GM19455 (cell line): ENCODE measurements around the gene NFYB.
"Not testable (repeated sequence)": the region's sequence is repeated elsewhere in the genome, so short reads cannot be mapped to it uniquely, and the experiment has no call there.

ENCODE experiments used
- ATAC-seq: cut with Tn5 transposase; IDR thresholded peaks from one replicate; pipeline ENCODE4 v1.9.1; 2021; ENCODE audit not compliant: unreplicated experiment

NFYB gene

DNA sequence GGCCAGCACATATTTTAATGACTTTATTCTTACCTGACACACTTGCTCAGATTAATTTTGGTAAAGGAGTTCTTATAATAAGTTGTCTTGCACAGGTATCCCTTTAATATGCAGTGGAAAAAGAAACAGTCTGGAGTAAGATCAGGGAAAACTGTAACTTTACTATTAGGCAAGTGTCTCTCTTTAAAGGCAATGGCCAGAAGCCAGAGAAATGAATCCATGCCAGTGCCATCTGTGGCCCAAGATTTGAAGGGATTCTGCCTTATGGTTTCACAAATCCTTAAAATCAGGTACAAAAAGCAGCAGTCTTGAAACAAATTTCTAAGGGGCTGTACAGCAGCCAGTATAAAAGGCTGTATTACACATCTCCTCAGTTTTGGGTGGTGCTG lies 22.4 kb downstream of the NFYB start:
- no peak for ATAC-seq

DNA sequence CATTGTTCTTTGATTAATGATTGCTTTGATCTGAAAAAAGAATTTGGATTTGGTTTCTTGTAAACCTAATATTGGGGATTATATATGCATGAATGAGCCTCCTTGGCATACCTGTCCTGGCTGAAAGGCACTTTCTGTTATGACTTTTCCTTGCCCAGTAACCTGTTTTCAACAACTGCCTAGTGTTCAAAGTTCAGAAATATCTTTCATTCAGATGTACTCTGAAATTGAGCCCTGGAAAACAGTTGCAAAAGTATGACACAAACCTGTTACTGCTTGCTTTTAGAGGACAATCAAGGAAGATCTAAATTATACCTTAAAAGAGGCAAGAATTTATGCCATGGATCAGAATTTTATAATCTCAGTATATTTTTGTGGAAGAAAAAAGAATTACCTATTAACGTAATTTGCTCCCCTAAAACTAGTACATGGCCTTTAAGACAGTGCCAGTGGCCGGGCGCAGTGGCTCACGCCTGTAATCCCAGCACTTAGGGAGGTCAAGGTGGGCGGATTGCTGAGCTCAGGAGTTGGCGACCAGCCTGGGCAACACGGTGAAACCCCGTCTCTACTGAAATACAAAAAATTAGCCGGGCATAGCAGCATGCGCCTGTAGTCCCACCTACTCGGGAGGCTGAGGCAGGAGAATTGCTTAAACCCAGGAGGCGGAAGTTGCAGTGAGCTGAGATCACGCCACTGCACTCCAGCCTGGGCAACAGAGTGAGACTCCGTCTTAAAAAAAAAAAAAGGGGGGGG lies 23.0 kb downstream of the NFYB start:
- not testable (repeated sequence) for ATAC-seq

DNA sequence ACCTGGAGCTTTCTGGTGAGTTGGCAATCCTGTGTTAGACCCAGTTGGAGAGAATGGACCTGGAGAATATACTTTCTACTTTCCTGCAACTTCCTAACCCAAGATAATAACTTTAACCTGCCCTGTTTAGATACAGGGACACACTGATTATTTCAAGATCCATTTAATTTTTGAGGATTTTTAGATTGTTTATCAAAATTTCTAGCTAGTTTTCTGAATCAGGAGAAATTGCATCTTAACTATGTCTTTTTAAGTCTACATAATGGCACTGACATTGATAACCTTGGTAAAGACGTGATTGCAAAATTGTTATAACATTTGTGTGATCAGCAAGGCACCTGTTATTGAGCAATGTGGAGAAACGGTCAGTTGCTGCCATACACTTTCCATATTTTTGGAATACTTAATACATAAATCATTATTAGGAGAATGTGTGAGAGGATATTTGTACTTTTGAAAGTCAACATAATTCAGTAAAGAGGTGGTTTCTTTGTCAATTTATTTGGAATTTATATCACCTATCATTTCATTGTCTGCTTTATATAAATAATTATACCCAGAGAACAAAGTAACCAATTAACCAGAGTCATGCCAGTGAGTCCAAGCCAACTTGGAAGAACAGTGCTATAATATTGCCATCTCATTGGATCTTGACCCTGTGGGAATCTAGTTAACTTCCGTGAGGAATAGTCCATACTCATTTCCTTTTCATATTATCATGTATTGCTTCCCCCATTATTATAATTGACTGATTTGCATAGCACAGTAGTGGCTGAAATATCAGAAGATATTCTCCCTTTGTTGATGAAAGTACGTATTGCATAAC lies 28.4 kb downstream of the NFYB start:
- ATAC-seq = no peak

DNA sequence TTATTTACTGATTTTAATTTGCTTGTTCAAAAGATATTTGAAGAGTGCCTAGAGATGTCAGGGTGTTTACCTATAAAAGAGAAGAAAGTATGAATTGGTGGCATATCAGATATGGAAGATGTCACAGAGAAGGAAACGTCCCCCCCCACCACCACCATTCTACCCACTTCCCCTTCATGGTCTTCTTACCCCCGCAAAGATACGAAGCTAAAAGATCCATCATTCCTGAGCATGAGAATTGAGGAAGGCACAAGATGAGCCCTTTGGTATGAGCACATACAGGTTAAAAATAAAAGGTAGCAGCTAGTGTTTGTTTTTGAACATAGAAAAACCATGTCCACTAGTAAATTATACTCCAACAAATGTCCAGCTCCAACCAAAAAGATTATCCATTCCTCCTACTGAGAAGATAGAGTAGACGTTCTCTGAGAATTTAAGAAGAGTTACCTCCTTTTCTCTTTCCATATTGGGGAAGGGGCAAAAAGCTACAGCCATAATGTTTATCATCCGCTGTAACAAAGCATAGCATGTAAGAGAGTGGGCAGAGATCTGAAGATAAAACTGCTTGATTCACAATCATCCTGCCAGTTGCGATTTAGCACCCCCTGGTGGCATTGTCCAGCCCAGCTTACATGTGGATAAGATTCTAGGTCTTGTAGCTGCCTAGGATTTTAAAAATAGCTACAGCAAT lies 29.1 kb downstream of the NFYB start:
- ATAC-seq = peak; percentile 61

DNA sequence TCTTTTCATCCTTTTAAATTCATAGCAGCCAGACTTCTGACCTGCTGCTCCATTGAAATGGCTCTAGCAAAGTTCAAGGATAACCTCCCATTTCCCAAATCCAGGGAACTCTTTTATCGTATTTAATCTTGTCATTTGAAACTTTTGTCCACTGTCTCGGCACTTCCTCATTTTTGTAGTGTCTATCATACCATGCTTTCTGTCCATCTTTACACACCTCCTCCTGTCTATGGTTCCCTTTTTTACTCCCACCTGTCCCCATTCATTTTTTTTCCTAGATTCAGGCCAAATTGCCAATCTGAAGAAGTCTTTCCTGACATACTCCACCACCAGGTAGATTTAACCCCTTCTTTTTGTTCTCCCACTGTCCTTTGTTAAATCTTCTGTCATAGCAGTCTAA lies 31.0 kb downstream of the NFYB start:
- ATAC-seq = no peak

DNA sequence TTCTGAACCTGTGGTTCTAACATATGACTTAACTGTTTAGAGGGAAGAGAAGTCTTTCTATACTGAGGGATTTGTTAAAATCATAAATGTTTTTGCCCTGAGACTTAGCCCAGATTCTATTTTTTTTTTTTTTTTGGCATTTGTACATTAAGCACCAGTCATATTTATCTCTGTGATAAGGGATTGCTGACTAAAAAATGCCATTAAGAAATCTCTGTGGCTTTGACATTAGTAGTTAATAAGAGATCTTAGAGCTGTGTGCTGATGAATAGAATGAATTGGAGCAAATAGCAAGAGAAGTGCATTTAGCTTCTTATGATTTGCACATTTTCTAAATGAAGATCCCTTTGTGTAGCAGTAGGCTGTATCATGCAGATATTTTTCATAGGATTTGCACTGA lies 32.5 kb downstream of the NFYB start:
- no peak for ATAC-seq

DNA sequence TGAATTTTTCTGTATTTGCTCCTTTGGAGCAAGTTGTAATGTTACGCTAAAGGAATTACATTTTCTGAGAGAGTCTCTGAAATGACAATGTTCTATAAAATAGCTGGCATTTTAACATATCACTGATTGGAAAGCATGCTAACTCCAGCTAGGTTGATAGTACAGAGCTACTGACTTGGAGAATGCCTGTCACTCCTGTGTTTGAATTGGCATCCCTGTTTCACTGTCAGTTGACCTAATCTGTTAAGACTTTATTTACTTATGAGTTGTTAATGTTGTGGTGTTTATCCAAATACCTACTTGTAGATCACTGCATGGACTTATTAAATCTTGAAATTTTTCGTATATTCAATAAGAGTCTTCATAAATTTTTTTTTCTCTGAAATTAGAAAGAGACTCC lies 40.1 kb downstream of the NFYB start:
- no peak for ATAC-seq

DNA sequence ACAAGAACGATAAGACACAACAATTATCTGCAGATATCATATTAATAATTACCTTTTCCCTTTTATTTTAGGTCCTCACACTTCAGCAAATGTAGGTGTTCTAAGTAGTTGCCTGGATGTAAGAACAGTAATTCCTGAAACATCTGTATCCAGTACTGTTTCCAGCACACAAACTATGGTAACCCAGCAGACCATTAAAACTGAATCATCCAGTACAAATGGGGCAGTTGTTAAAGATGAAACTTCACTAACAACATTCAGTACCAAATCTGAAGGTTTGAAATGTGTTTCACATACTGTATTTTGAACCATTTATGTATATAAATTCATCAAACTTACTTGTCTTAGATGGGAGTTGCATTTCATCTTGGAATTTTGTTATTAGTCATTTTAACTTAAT lies 42.7 kb downstream of the NFYB start:
- no peak for ATAC-seq

DNA sequence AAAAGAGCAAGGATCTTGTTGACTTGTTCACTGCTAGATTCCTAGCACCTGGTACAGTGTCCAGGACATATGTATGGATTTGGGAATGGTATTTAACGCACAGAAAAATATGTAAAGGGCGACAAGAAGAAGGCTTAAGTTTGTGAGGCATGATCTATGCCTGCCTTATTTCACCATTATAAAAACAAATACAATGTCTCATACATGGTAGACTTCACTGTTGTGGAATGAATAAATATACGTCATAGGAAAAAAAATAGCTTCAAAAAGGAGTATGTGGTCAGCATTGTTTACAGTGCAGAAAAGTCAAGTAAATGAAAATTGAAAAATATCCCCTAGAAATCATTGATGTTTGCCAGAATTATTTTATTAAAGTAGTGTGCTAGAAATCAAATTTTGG lies 43.7 kb downstream of the NFYB start:
- no peak for ATAC-seq

DNA sequence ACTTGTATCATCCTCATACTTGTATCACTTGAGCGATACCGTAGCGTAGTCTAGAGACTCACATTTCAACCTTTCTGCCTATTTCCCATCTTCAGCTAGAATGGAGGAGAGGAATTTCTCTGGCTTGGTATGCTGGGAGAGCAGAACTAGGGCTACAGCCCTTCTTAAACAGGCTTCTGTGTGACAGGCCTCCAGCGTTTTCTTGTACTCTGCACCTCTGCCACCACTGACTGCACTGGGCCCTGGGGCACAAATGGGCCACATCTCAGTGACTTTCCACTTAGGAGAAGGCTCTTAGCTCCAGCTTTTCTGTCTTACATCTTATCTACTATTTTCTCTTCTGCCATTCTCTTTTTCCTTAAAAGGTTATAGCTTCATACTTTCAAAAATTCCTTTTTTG lies 46.9 kb downstream of the NFYB start:
- no peak for ATAC-seq

DNA sequence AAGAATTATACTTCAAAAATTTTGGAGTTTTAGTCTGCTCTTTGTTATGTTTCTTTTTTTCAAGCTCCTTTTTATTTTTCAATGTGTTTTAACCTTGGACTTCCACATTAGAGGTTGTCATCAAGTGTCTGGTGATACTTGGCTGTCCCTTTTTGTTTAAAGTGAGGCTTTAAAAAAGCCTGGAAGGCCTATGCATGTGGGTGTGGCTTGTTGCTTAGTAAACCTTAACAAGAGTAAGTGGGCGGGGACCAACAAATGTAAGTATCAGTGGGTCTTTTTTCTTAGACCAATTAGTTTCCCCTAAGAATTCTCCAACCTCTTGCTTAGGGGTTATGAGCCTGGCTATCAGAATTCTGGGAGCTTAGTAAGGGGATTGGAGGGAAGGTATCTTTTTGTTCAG lies 47.3 kb downstream of the NFYB start:
- ATAC-seq = no peak

DNA sequence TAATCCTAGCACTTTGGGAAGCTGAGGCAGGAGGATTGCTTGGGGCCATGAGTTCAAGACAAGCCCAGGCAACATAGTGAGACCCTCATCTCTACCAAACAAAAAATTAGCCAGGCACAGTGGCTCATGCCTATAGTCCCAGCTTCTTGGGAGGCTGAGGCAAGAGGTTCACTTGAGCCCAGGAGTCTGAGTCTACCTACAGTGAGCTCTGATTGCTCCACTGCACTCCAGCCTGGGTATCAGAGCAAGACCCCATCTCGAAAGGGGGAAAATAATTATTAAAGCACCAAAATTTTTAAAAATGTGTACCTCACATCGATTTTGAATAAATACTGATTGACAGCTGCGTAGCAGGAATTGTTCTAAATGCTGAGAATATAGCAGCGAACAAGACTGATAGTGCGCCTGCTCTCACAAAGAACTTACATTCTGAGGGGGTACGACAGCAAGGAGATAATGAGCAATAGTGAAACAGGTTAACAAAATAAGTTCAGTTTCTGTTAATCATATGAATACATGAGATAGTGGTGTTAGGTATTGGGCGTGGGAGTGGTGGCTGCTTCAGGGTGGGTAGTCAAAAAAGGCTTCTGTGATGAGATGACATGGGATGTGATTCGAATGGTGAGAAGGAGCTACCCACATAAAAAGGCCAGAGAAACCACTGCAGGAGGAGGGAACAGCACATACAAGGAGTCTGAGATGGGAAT lies 54.1 kb downstream of the NFYB start:
- ATAC-seq = peak; percentile 71

DNA sequence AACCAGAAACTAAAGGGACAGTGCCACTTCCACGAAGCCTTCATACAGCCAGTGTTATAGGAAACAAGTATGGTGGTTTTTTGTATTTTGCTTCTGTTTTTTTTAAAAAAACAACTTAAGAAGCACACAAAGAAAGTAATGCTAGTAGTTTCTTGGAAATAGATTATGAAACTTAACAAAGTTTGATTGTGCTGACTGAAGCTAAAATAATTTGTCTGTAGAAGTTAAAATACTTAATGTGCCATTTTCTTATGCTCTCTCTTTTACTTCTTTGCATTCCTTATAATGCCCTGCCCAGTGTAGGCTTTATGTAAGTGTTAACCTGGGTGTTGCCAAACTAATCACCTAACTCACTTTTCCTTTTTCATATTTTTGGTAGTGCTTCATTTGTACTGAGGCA lies 57.2 kb downstream of the NFYB start:
- no peak for ATAC-seq

DNA sequence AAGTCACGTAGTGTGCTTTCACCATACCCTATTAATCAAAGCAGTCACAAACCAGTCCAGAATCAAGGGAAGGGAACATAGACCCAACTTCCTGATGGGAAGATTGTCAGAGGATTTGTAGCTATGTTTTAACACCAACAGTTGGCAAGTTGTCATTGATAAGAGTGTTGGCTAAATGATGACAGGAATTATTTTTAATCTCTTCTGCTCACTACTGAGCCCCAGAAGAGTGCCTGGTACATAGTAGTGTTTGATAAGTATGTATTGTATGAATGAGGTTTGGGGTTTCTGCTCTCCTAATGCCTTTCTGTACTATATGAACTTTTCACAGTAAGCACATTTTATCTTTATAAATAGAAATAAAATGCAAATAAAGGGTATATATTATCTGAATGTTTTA lies 59.0 kb downstream of the NFYB start:
- ATAC-seq = no peak

DNA sequence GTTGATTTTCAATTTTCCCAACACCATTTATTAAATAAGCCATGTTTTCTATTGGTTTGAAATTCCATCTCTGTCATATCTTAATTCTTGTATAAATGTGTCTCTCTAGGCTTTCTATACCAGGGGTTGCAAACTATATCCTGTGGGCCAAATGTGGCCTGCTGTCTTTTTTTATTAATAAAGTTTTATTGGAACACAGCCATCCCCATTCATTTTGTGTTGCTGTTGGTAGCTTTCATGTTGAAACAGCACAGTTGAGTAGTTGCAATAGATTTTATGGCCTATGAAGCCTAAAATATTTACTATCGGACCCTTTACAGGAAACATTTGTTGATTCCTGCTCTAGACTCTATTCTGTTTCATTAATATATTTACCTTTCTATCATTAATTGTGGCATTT lies 64.3 kb downstream of the NFYB start:
- ATAC-seq = no peak

DNA sequence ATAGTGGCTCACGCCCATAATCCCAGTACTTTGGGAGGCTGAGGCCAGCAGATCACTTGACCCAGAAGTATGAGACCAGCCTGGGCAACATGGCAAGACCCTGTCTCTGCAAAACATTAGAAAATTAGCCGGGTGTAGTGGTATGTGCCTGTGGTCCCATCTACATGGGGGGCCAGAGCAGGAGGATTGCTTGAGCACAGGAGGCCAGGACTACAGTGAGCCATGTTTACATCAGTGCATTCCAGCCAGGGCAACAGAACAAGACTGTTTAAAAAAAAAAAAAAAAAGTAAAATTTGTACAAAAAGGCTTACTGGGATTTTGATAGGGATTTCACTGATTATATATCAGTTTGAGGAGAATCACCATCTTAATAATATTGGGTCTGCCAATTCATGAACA lies 65.9 kb downstream of the NFYB start:
- no peak for ATAC-seq
